Coronary artery (tissue), 2 donors: Measurements from ENCODE around the gene TAF7L.

Source experiments
- DNase-seq: peaks from one replicate; pipeline ENCODE4 v3.0.0-alpha.2; 2017; ENCODE audit warnings: low spot score
- H3K27ac ChIP-seq, 2 donors: fragments of 200-600 bp; sonication (generic); one replicate each; pipeline ENCODE4 v1.5.1; 2016 to 2019
- H3K4me3 ChIP-seq: fragments of 200-600 bp; sonication (generic); 2 replicates; pipeline ENCODE4 v1.5.1; 2016; ENCODE audit warnings: mild to moderate bottlenecking, moderate library complexity
- TF ChIP-seq, protein P1 (sequence below): fragments of 200-600 bp; sonication (generic); IDR thresholded peaks from one replicate; pipeline ENCODE4 v1.5.1; 2019; ENCODE audit warnings: antibody characterized with exemption

The TAF7L gene

GRCh38 chrX:101265869-101266428, 25.2 kb downstream of the TAF7L start:
- TF ChIP-seq, protein P1, sequence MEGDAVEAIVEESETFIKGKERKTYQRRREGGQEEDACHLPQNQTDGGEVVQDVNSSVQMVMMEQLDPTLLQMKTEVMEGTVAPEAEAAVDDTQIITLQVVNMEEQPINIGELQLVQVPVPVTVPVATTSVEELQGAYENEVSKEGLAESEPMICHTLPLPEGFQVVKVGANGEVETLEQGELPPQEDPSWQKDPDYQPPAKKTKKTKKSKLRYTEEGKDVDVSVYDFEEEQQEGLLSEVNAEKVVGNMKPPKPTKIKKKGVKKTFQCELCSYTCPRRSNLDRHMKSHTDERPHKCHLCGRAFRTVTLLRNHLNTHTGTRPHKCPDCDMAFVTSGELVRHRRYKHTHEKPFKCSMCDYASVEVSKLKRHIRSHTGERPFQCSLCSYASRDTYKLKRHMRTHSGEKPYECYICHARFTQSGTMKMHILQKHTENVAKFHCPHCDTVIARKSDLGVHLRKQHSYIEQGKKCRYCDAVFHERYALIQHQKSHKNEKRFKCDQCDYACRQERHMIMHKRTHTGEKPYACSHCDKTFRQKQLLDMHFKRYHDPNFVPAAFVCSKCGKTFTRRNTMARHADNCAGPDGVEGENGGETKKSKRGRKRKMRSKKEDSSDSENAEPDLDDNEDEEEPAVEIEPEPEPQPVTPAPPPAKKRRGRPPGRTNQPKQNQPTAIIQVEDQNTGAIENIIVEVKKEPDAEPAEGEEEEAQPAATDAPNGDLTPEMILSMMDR: no peak
- H3K27ac ChIP-seq: no peak overlapping the region
- no peak for DNase-seq
- no peak overlapping the region for H3K4me3 ChIP-seq

GRCh38 chrX:101263766-101264165, 27.4 kb downstream of the TAF7L start:
- TF ChIP-seq, protein P1: no peak
- no peak for DNase-seq
- no peak overlapping the region for H3K27ac ChIP-seq
- H3K4me3 ChIP-seq: no peak overlapping the region

DNA sequence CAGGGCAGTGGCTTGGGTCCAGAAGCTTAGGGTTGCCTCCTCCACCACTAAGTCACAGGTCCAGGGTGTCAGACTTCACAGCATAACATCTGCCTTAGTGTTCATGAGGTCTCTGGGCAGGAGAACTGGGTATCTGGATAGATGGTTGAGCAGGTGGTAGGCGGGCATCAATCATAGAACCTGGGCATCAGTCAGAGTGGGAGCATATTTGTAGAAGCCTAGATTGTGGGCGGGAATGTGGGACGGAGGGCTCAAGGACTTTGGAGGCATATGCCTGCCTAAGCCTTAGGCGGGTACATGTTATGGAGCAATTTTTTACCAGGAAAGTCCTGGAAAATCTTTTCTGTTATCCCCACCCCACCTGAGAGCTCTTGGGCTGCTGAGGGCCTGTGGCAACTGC, 28.5 kb downstream of the TAF7L start:
- TF ChIP-seq, protein P1: no peak
- DNase-seq: no peak
- H3K4me3 ChIP-seq: no peak overlapping the region
- H3K27ac ChIP-seq: no peak overlapping the region

- DNase-seq: no peak
- Histone ChIP-seq H3K4me3 (no peak overlapping the region), H3K27ac (no peak overlapping the region)
- TF ChIP-seq, protein P1: no peak
These were observed 30.7 kb downstream of the TAF7L start for GRCh38 chrX:101260435-101260834.

DNA sequence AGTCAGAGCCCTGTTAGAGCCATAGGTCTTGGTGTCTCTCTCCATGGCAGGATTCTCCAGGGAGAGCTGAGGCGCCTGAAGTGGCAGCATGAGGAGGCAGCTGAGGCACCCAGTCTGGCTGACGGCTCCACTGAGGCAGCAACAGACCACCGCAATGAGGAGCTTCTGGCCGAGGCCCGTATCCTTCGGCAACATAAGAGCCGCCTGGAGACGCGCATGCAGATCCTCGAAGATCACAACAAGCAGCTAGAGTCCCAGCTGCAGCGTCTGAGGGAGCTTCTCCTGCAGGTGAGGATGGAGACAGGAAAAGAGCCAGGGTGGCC, 32.9 kb downstream of the TAF7L start:
- Histone ChIP-seq H3K27ac (no peak overlapping the region), H3K4me3 (no peak overlapping the region)
- DNase-seq: no peak
- TF ChIP-seq, protein P1: no peak

DNA sequence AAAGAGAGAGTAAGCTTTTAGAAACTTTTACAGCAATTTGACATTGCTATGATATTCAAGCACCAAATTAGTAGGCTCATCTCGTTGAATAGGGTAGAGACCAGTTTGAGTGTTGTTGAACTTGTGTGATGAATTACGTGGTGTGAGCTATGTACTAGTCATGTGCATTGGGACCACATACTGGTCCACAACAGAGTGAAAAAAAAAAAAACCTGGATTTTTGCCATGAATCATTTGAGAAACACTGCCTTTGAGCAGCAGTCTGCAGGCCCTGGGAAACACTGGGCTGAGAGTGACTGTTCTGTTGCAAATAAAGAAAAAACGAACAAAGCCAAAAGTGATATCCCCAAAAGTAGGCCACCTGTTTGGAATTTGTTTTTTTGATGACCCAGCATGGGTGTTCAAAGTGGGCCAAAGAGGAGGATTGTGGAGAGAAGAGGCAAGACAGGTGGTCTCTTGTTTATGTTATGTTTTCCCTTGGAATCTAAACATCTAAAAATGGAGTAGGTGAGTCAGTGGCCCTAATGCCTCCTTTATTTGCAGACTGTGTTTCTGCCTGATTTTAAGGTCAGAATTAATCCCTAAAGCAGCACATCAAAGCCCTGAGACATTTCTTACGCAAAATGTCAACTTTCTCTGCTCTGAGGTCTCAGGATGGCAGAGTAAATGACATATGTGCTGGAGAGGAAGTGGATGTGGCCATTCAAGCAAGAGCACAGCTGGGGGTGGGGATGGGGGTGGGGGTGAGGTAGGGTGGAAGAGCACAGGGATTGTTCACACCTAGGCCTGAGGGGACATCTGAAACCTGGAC, 33.5 kb downstream of the TAF7L start:
- TF ChIP-seq, protein P1: no peak

DNA sequence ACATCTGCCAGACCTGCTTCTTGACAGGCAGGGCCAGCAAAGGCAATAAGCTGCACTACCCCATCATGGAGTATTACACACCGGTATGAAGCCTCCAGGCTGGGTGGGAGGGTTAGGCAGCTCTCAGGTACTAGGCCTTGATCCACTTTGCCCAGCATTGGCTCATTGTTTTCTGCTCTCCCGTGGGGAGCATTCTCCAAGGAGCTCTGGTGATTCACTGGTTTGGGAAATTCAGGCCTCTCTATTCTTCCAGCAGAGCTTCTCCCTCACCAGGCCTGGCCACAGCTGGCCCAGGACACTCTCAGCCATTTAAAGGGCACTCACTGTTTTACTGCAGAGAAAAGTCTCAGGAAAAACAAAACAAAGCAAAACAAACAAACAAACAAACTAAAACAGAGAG, 38.5 kb downstream of the TAF7L start:
- DNase-seq: no peak
- Histone ChIP-seq H3K4me3 (no peak overlapping the region), H3K27ac (no peak overlapping the region)
- TF ChIP-seq, protein P1: no peak

More for the DNA sequence above, 33.5 kb downstream of the TAF7L start:
- Histone ChIP-seq H3K27ac (no peak overlapping the region), H3K4me3 (no peak overlapping the region)
- no peak for DNase-seq
